Forelimb muscle (tissue), 1 donor: Measurements from ENCODE around the gene SCYL3. TPM values are rescaled to one million over a fixed set of nuclear protein-coding genes. Genes with fewer than 3 reads are reported as not detected.
"Not testable (repeated sequence)": the region's sequence is repeated elsewhere in the genome, so short reads cannot be mapped to it uniquely, and the experiment has no call there.

Experiments
- DNase-seq: peaks from one replicate; pipeline ENCODE4 v3.0.0-alpha.2; 2013; ENCODE audit warnings: low read depth
- polyA plus RNA-seq: library from polyadenylated mRNA; unstranded; fragments of 120-200 nt; gene quantifications from one replicate; pipeline ENCODE4 v1.2.1, GENCODE V29; 2013; ENCODE audit not compliant: insufficient read length

The SCYL3 gene
- polyA plus RNA-seq, 1 donor: 9.2 TPM

GRCh38 chr1:169871988-169872387 is 21.7 kb downstream of the SCYL3 start:
- not testable (repeated sequence) for DNase-seq

- DNase-seq: no peak
These were observed 24.3 kb downstream of the SCYL3 start for GRCh38 chr1:169869426-169869825.

DNA sequence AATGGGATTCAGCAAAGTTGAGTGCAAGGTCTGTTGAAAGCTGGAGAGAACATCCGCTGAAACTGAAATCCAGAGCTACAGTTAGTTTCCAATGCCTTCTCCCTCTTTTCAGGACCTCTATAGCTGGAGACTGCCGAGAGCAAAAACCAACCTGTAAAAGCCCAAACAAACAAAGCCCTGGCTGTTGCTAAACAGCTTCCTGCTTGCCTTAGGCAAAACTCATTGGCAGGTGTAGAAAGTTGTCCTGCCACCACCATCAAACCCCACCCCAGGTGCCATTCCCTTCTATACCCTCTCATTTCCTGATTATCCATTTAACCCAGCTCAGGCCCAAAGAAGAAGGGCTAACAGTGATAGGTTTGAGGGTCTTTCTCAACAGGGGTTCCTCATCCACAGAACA is 24.7 kb downstream of the SCYL3 start:
- no peak for DNase-seq

DNA sequence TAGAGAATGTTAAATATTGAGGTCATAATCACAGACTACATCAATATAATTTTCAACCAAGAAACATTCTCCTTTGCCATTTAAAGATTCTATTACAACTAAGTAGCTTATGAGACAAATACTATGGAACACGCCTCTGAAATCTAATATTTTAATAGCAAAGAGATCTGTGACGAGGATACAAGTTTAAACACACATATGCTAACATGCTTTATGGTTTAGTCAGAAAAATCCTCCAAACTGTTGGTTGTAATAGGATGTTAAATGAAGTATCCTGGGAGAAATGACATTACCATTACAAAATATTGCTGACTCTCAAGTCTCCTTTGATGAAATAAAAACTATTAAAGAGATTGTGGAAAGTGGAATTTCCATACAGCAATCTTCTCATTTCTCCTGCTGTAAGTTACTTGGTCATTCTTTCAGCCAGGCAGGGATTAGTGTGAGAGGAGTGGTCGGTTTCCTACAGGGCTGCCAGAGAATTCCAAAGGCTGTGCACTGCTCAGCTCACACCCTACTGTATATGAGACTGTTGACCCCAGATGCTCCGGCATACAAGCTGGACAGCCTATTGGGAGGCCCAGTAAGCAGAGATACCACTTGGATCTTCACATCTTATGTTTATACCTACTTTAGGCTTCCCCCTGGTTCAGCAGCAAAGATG is 26.6 kb downstream of the SCYL3 start:
- no peak for DNase-seq

DNA sequence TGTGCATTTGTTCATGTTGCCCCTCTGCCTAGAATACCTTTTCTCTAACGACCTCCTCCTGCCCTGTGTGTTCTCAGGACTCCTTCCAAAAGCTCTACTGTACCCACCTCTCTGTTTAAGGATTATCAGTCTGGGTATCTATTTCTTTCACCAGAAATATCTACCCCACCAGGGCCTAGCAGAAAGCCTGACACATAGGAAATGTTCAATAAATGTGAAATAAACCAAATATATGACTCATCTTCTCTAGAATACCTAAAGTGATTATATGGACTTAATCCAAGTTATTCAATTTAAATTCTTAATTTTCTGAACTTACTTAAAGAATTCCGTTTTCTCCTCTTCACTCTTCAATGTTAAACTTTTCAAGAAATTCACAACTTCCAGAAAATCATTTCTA is 27.1 kb downstream of the SCYL3 start:
- no peak for DNase-seq

GRCh38 chr1:169864531-169864930 is 29.2 kb downstream of the SCYL3 start:
- DNase-seq: not testable (repeated sequence)

- DNase-seq: no peak
These were observed 32.9 kb downstream of the SCYL3 start for GRCh38 chr1:169860750-169861149.

- DNase-seq: no peak
These were observed 33.5 kb downstream of the SCYL3 start for GRCh38 chr1:169860187-169860586.

- DNase-seq: no peak
These were observed 34.7 kb downstream of the SCYL3 start for GRCh38 chr1:169859001-169859400.

- no peak for DNase-seq
These were observed 35.2 kb downstream of the SCYL3 start for GRCh38 chr1:169858467-169858866.

- DNase-seq: no peak
These were observed 40.4 kb downstream of the SCYL3 start for GRCh38 chr1:169853341-169853740.

- DNase-seq: no peak
These were observed 44.2 kb downstream of the SCYL3 start for GRCh38 chr1:169849346-169850022.

DNA sequence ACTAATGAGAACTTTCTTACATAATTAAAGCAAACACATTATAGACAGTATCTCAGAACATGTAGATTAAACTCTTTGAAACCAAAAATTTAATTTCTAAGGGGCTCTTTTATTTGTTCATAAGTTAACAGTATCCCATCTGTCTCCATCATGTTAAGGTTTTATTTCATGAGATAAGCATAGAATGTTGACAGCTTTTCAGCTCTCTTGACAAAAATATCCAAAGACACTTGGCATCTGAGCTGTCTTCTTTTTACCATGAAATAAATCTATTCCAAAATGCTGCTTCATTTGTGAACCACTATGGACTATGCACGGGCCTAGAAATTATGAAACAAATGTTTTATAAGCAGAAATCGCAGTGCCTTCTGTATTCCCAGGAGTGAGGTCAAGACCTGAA is 45.2 kb downstream of the SCYL3 start:
- DNase-seq: no peak

DNA sequence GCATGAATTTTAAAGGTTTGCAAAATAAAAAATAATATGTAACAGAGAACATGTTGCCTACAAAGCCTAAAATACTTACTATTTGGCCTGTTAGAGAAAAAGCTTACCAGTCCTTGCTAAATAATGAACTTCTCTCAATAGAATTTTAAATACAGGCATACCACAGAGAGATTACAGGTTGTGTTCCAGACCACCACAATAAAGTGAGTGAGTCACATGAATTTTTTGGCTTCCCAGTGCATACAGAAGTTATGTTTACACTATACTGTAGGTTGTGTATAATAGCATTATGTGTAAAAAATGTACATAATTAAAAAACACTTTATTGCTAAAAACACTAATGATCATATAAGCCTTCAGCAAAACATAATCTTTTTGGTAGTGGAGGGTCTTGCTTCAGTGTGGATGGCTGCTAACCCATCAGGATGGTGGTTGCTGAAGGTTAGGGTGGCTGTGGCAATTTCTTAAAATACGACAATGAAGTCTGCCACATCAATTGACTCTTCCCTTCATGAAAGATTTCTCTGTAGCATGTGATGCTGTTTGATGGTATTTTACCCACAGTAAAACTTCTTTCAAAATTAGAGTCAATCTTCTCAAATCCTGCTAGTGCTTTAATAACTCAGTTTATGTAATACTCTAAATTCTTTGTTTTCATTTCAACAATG is 48.6 kb downstream of the SCYL3 start:
- no peak for DNase-seq

GRCh38 chr1:169838942-169839341 is 54.8 kb downstream of the SCYL3 start:
- DNase-seq: no peak

- no peak for DNase-seq
These were observed 57.5 kb downstream of the SCYL3 start for GRCh38 chr1:169836198-169836597.

DNA sequence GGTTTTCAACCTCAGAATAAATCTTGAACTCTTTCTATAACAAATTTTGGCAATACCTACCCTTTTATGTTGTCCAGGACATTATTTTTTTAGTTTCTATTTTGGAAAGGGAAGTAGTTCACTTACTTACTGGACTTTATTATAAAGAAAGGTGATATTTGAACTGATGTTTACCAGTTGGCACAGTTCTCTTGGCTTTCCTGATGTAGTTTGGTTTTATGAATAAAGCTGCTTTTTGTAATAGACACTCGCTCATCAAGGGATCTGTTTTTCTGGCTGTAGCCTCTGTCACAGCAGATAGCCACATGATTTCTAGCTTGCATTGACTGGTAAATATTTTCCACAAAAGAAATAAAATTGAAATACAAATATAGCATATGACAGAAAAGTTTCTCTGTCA is 58.0 kb downstream of the SCYL3 start:
- no peak for DNase-seq

- no peak for DNase-seq
These were observed 58.8 kb downstream of the SCYL3 start for GRCh38 chr1:169834869-169835268.

DNA sequence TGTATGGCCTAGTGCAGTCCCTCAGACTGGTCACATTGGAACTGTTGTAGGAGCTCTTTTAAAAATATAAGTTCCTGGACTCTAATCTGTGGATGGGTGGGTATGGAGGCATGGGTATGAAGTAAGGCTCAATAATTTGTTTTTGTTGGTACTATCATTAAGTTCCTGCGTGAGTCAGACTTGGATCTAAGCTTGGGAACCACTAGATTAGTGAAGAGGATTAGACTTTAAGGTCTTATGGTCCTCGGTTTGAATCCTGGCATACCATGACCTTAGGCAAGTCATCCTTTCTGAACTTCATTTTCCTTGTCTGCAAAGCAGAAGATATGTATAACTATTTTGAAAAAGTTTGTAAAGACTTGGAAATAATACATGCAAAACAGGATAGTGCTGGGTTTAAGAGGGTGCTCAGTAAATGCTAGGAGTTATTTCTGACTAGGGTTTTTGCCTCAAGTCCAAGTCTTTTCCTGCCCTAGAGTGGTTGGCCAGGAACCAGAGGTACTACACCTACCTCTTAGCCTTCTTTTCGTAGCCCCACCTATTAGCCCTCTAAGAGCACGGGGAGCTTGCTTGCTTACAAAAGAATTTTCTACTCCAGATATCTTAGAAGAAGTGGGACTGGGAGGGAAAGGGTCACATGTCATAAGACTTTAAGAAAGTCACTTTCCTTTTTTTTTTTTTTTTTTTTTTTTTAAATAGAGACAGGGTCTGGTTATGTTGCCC is 60.4 kb downstream of the SCYL3 start:
- no peak for DNase-seq

DNA sequence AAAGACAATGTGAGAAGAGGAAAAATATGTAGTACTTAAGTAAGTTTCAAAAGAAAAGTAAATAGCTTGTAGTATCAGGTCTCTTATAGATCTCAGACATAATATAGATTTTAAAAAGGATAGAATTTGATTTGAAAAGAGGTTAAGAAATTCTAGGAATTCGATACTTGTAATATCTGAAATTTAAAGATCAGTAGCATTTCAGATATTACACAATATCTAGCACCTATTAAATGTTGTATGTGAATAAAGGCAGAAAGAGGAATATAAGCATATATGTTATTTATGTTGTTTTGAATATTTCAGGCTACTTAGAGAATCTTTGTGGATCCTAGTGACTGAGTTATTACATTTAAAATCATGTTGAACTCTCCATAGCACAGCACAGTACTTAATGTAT is 64.0 kb downstream of the SCYL3 start:
- DNase-seq: no peak

GRCh38 chr1:169824153-169824552 is 69.5 kb downstream of the SCYL3 start:
- no peak for DNase-seq

GRCh38 chr1:169821500-169821899 is 72.2 kb downstream of the SCYL3 start:
- no peak for DNase-seq
